IMR-90 (cell line): ENCODE data around the gene MS4A15.

Experiments
- MAZ ChIP-seq: IDR thresholded peaks from 2 replicates; pipeline ENCODE4 v1.6.1; 2012; ENCODE audit warnings: low read depth, mild to moderate bottlenecking, low read length, improper control_type of control experiment, moderate library complexity, borderline replicate concordance
- NFE2L2 ChIP-seq: fragments of 150-350 bp; IDR thresholded peaks from 2 replicates; pipeline ENCODE4 v1.6.1; 2016; ENCODE audit warnings: low read depth, mild to moderate bottlenecking, low read length
- POLR2A ChIP-seq: IDR thresholded peaks from 2 replicates; pipeline ENCODE4 v1.6.1; 2012; ENCODE audit warnings: mild to moderate bottlenecking, low read depth, low read length

DNA sequence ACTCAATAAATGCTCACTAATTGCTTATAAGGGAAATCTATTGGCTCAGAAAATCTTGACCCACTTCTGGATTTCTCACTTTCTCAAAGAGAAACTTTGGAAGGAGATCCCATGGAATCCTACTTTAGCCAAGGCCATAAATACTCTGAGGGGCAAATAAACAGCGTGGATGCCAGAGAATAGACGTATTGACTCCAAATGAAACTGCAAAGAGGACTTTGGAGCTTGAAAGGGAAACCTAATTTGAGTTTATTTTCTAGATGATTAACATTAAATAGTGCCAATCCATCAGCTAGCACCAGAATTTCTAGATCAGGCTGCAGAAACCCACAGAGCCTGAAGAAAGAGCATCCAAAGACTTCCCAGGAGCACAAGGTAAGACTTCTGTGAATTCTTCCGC, 32.2 kb upstream of the MS4A15 start, which contains the start of gene MS4A18:
- TF ChIP-seq MAZ = no peak
- no peak for TF ChIP-seq POLR2A
- no peak for TF ChIP-seq NFE2L2
